Measurements from ENCODE around the gene MAPKAP1.
A peak's percentile ranks its signal among the peaks of the same experiment; 100 is the strongest.
"Not testable (repeated sequence)": the region's sequence is repeated elsewhere in the genome, so short reads cannot be mapped to it uniquely, and the experiment has no call there.

MAPKAP1 gene

GRCh38 chr9:125699870-125700269, 7.1 kb downstream of the MAPKAP1 start:
- no peak for DNase-seq (ENCODE audit: low read depth, low spot score)
- peaks cover 3% of the 10 kb centered on the region for H3K4me1 ChIP-seq (ENCODE audit: insufficient read depth, insufficient read length)
- H3K9me3 ChIP-seq (ENCODE audit: insufficient read depth, low read length): no peaks in the 10 kb centered on the region
- H3K4me3 ChIP-seq (ENCODE audit: insufficient read length, low read depth): no peak overlapping the region
- H3K27me3 ChIP-seq (ENCODE audit: insufficient read depth, insufficient read length): no peaks in the 10 kb centered on the region
- H3K36me3 ChIP-seq (ENCODE audit: insufficient read depth, insufficient read length, low read length): peaks cover 17% of the 10 kb centered on the region
- no peak overlapping the region for H3K9ac ChIP-seq (ENCODE audit: insufficient read length, low read depth)
- no peak for TF ChIP-seq YY1 (IDR thresholded peaks at IDR 0.05; ENCODE audit: insufficient read depth, insufficient read length)

GRCh38 chr9:125696106-125696647, 10.8 kb downstream of the MAPKAP1 start:
- no peak for TF ChIP-seq ZNF274 (IDR thresholded peaks at IDR 0.05; ENCODE audit: low read depth, low read length)
- TF ChIP-seq SUZ12 (IDR thresholded peaks at IDR 0.05; ENCODE audit: extremely low read depth, insufficient read depth, insufficient read length): no peak
- no peak for TF ChIP-seq YY1 (IDR thresholded peaks at IDR 0.05; ENCODE audit: insufficient read depth, insufficient read length)
- Histone ChIP-seq H3K9ac (ENCODE audit: insufficient read length, low read depth) (no peak overlapping the region), H3K4me1 (ENCODE audit: insufficient read depth, insufficient read length) (peaks cover 3% of the 10 kb centered on the region), H3K4me3 (ENCODE audit: insufficient read length, low read depth) (no peak overlapping the region), H3K36me3 (ENCODE audit: insufficient read depth, insufficient read length, low read length) (peaks cover 4% of the 10 kb centered on the region), H3K9me3 (ENCODE audit: insufficient read depth, low read length) (no peaks in the 10 kb centered on the region), H3K27me3 (ENCODE audit: insufficient read depth, insufficient read length) (no peaks in the 10 kb centered on the region)
- no peak for DNase-seq (ENCODE audit: low read depth, low spot score)

- DNase-seq (ENCODE audit: low read depth, low spot score); H3K4me1 ChIP-seq (ENCODE audit: insufficient read depth, insufficient read length); H3K4me3 ChIP-seq (ENCODE audit: insufficient read length, low read depth): not testable (repeated sequence)
These were observed 11.5 kb downstream of the MAPKAP1 start for GRCh38 chr9:125695548-125695947.

GRCh38 chr9:125694478-125694877, 12.5 kb downstream of the MAPKAP1 start:
- peaks cover 4% of the 10 kb centered on the region for H3K36me3 ChIP-seq (ENCODE audit: insufficient read depth, insufficient read length, low read length)
- H3K27me3 ChIP-seq (ENCODE audit: insufficient read depth, insufficient read length): no peaks in the 10 kb centered on the region
- DNase-seq (ENCODE audit: low read depth, low spot score): peak; percentile 57
- H3K4me3 ChIP-seq (ENCODE audit: insufficient read length, low read depth): no peak overlapping the region
- H3K9me3 ChIP-seq (ENCODE audit: insufficient read depth, low read length): no peaks in the 10 kb centered on the region
- no peaks in the 10 kb centered on the region for H3K4me1 ChIP-seq (ENCODE audit: insufficient read depth, insufficient read length)
- H3K9ac ChIP-seq (ENCODE audit: insufficient read length, low read depth): no peak overlapping the region
- no peak for TF ChIP-seq YY1 (IDR thresholded peaks at IDR 0.05; ENCODE audit: insufficient read depth, insufficient read length)

More at GRCh38 chr9:125695548-125695947, 11.5 kb downstream of the MAPKAP1 start:
- H3K9me3 ChIP-seq (ENCODE audit: insufficient read depth, low read length); H3K9ac ChIP-seq (ENCODE audit: insufficient read length, low read depth); H3K36me3 ChIP-seq (ENCODE audit: insufficient read depth, insufficient read length, low read length); H3K27me3 ChIP-seq (ENCODE audit: insufficient read depth, insufficient read length): not testable (repeated sequence)

GRCh38 chr9:125693492-125693891, 13.5 kb downstream of the MAPKAP1 start:
- not testable (repeated sequence) for H3K9me3 ChIP-seq (ENCODE audit: insufficient read depth, low read length); H3K4me3 ChIP-seq (ENCODE audit: insufficient read length, low read depth); DNase-seq (ENCODE audit: low read depth, low spot score); H3K4me1 ChIP-seq (ENCODE audit: insufficient read depth, insufficient read length); H3K9ac ChIP-seq (ENCODE audit: insufficient read length, low read depth); H3K27me3 ChIP-seq (ENCODE audit: insufficient read depth, insufficient read length); H3K36me3 ChIP-seq (ENCODE audit: insufficient read depth, insufficient read length, low read length)

GRCh38 chr9:125691869-125692268, 15.1 kb downstream of the MAPKAP1 start:
- TF ChIP-seq SUZ12 (IDR thresholded peaks at IDR 0.05; ENCODE audit: extremely low read depth, insufficient read depth, insufficient read length) (no peak), YY1 (IDR thresholded peaks at IDR 0.05; ENCODE audit: insufficient read depth, insufficient read length) (no peak), ZNF274 (IDR thresholded peaks at IDR 0.05; ENCODE audit: low read depth, low read length) (no peak)
- no peak overlapping the region for H3K9ac ChIP-seq (ENCODE audit: insufficient read length, low read depth)
- no peaks in the 10 kb centered on the region for H3K4me1 ChIP-seq (ENCODE audit: insufficient read depth, insufficient read length)
- H3K9me3 ChIP-seq (ENCODE audit: insufficient read depth, low read length): no peaks in the 10 kb centered on the region
- H3K27me3 ChIP-seq (ENCODE audit: insufficient read depth, insufficient read length): no peaks in the 10 kb centered on the region
- H3K4me3 ChIP-seq (ENCODE audit: insufficient read length, low read depth): no peak overlapping the region
- peaks cover 4% of the 10 kb centered on the region for H3K36me3 ChIP-seq (ENCODE audit: insufficient read depth, insufficient read length, low read length)
- DNase-seq (ENCODE audit: low read depth, low spot score): no peak

- no peak for TF ChIP-seq SUZ12 (IDR thresholded peaks at IDR 0.05; ENCODE audit: extremely low read depth, insufficient read depth, insufficient read length)
- no peak for TF ChIP-seq YY1 (IDR thresholded peaks at IDR 0.05; ENCODE audit: insufficient read depth, insufficient read length)
- no peak for TF ChIP-seq ZNF274 (IDR thresholded peaks at IDR 0.05; ENCODE audit: low read depth, low read length)
- Histone ChIP-seq H3K27me3 (ENCODE audit: insufficient read depth, insufficient read length) (no peaks in the 10 kb centered on the region), H3K9me3 (ENCODE audit: insufficient read depth, low read length) (no peaks in the 10 kb centered on the region), H3K9ac (ENCODE audit: insufficient read length, low read depth) (no peak overlapping the region), H3K4me1 (ENCODE audit: insufficient read depth, insufficient read length) (no peaks in the 10 kb centered on the region), H3K4me3 (ENCODE audit: insufficient read length, low read depth) (no peak overlapping the region), H3K36me3 (ENCODE audit: insufficient read depth, insufficient read length, low read length) (peaks cover 4% of the 10 kb centered on the region)
- no peak for DNase-seq (ENCODE audit: low read depth, low spot score)
These were observed 16.3 kb downstream of the MAPKAP1 start for GRCh38 chr9:125690679-125691078.

- H3K9me3 ChIP-seq (ENCODE audit: insufficient read depth, low read length): no peaks in the 10 kb centered on the region
- no peak for DNase-seq (ENCODE audit: low read depth, low spot score)
- no peak overlapping the region for H3K4me3 ChIP-seq (ENCODE audit: insufficient read length, low read depth)
- peaks cover 14% of the 10 kb centered on the region for H3K36me3 ChIP-seq (ENCODE audit: insufficient read depth, insufficient read length, low read length)
- TF ChIP-seq ZNF274 (IDR thresholded peaks at IDR 0.05; ENCODE audit: low read depth, low read length): no peak
- TF ChIP-seq YY1 (IDR thresholded peaks at IDR 0.05; ENCODE audit: insufficient read depth, insufficient read length): no peak
- H3K4me1 ChIP-seq (ENCODE audit: insufficient read depth, insufficient read length): no peaks in the 10 kb centered on the region
- H3K27me3 ChIP-seq (ENCODE audit: insufficient read depth, insufficient read length): no peaks in the 10 kb centered on the region
- H3K9ac ChIP-seq (ENCODE audit: insufficient read length, low read depth): no peak overlapping the region
These were observed 19.7 kb downstream of the MAPKAP1 start for GRCh38 chr9:125687163-125687863.
